Ascending aorta (tissue), 2 donors: ENCODE measurements around the gene PHKA2. TPM values are rescaled to one million over a fixed set of nuclear protein-coding genes. Genes with fewer than 3 reads are reported as not detected.
A peak's percentile ranks its signal among the peaks of the same experiment; 100 is the strongest.

ENCODE experiments used
- DNase-seq, 2 donors: peaks; one replicate each; pipeline ENCODE4 v3.0.0-alpha.2; 2019; ENCODE audit warnings: low spot score in 2 of 2
- H3K27ac ChIP-seq, 2 donors: fragments of 200-600 bp; sonication (generic); one replicate each; pipeline ENCODE4 v1.5.1; 2016 to 2017; ENCODE audit warnings: mild to moderate bottlenecking in 1 of 2
- H3K27me3 ChIP-seq: fragments of 200-600 bp; sonication (generic); one replicate; pipeline ENCODE4 v1.5.1; 2017
- H3K36me3 ChIP-seq, 2 donors: fragments of 200-600 bp; sonication (generic); one replicate each; pipeline ENCODE4 v1.5.1; 2016
- H3K4me1 ChIP-seq, 2 donors: fragments of 200-600 bp; sonication (generic); one replicate each; pipeline ENCODE4 v1.5.1; 2016 to 2017; ENCODE audit warnings: mild to moderate bottlenecking in 1 of 2
- H3K4me3 ChIP-seq, 2 donors: fragments of 200-600 bp; sonication (generic); one replicate each; pipeline ENCODE4 v1.5.1; 2016 to 2017; ENCODE audit warnings: mild to moderate bottlenecking in 1 of 2
- H3K9me3 ChIP-seq, 2 donors: fragments of 200-600 bp; sonication (generic); one replicate each; pipeline ENCODE4 v1.5.1; 2016
- intact Hi-C: fragments of 100-400 bp; cut with DNase I; formaldehyde crosslinking; loops from one replicate; pipeline ENCODE4 v1.15.1; 2023
- total RNA-seq: library from RNA; depleted of rRNA; stranded (reverse); fragments of >200 nt; gene quantifications from one replicate; pipeline ENCODE4 v1.1.0, GENCODE V29; 2016
- TF ChIP-seq, protein P1 (sequence below), 3 experiments: fragments of 200-600 bp in 2 of 3; fragments of 450-650 bp in 1 of 3; sonication (generic) in 2 of 3; IDR thresholded peaks; one replicate each; pipeline ENCODE4 v1.5.1; 2016 to 2019; ENCODE audit warnings: antibody characterized with exemption in 3 of 3, mild to moderate bottlenecking in 1 of 3, moderate library complexity in 1 of 3

Gene PHKA2
- total RNA-seq, 1 donor from 2014 or later: 16.0 TPM

DNA sequence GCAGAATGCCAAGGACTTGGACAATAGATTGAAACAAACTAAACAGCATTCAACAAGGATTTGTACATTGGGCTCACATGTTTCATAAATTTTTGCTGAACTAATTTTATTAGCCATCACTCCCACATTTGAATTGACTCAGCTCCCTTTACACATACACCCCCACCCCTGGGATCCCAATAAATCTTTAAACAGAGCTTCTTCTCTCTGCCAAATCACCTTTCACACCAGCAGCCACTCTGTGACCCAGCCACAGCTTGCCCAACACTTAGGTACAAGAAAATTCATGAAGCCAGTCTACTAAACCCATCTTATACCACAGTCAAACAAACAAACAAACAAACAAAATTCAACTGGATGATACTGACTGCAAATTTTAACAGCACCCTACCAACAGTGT, 21.6 kb downstream of the PHKA2 start:
- H3K27ac ChIP-seq: no peak overlapping the region
- no peak for DNase-seq
- TF ChIP-seq, protein P1, sequence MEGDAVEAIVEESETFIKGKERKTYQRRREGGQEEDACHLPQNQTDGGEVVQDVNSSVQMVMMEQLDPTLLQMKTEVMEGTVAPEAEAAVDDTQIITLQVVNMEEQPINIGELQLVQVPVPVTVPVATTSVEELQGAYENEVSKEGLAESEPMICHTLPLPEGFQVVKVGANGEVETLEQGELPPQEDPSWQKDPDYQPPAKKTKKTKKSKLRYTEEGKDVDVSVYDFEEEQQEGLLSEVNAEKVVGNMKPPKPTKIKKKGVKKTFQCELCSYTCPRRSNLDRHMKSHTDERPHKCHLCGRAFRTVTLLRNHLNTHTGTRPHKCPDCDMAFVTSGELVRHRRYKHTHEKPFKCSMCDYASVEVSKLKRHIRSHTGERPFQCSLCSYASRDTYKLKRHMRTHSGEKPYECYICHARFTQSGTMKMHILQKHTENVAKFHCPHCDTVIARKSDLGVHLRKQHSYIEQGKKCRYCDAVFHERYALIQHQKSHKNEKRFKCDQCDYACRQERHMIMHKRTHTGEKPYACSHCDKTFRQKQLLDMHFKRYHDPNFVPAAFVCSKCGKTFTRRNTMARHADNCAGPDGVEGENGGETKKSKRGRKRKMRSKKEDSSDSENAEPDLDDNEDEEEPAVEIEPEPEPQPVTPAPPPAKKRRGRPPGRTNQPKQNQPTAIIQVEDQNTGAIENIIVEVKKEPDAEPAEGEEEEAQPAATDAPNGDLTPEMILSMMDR (IDR thresholded peaks at IDR 0.05): no peak
- no peak overlapping the region for H3K4me3 ChIP-seq
- no peaks in the 10 kb centered on the region for H3K9me3 ChIP-seq
- intact Hi-C loops: no loop called here
- no peaks in the 10 kb centered on the region for H3K27me3 ChIP-seq
- H3K36me3 ChIP-seq: no peaks in the 10 kb centered on the region
- no peaks in the 10 kb centered on the region for H3K4me1 ChIP-seq

DNA sequence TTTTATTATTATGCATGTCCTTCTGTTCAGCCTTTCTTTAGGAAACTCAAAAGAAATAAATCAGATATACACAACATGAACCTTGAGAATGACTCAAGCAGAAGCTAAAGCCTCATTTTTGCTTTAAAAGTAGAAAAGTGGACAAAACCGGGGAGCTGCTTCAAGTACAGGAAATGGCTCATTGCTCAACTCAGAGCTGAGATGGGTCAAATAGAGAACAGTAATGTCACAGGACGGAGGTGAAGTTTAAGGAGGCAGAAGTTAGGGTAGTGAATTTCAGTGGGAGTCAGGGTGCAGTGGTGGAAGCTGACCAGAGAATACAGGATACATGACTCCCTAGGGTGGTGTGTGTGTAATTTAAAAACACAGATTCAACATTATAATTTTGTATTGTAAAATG, 22.2 kb downstream of the PHKA2 start:
- Histone ChIP-seq H3K36me3 (no peaks in the 10 kb centered on the region), H3K4me3 (no peak overlapping the region), H3K4me1 (no peaks in the 10 kb centered on the region), H3K27me3 (no peaks in the 10 kb centered on the region), H3K27ac (no peak overlapping the region), H3K9me3 (no peaks in the 10 kb centered on the region)
- no peak for DNase-seq
- intact Hi-C loops: no loop called here
- TF ChIP-seq, protein P1 (IDR thresholded peaks at IDR 0.05): no peak

DNA sequence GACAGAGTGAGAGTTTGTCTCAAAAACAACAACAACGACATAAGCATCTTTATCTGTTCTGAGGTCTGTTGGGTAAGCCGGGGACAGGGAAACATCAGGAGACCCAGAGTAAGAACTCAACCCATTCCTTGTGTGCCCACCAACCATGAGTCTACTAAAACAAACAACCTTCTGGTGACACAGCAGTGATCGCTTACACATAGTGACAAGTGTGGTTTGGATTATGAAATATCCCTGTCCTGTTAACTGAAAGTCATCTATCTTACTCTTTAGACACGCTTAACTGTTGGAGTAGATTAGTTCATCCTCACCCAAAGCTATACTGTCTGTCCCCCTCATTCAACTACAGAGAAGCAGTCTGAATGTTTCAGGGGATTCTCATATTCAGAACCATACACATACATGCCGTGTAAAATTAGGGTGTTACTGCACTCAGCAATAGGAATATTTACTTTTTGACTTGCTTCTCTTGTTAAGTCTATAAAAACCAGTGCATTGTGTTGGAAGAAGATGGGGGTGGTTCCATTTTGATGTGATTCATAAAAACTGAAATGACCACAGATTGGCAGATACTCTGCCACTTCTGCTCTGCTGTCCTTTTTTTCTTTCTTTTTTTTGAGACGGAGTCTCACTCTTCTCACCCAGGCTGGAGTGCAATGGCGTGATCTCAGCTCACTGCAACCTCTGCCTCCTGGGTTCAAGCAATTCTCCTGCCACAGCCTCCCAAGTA, 27.4 kb downstream of the PHKA2 start:
- DNase-seq: no peak
- Histone ChIP-seq H3K9me3 (no peaks in the 10 kb centered on the region), H3K4me1 (no peaks in the 10 kb centered on the region), H3K4me3 (no peak overlapping the region), H3K27me3 (no peaks in the 10 kb centered on the region), H3K27ac (no peak overlapping the region), H3K36me3 (no peaks in the 10 kb centered on the region)
- TF ChIP-seq, protein P1 (IDR thresholded peaks at IDR 0.05): no peak
- intact Hi-C loops: no loop called here

DNA sequence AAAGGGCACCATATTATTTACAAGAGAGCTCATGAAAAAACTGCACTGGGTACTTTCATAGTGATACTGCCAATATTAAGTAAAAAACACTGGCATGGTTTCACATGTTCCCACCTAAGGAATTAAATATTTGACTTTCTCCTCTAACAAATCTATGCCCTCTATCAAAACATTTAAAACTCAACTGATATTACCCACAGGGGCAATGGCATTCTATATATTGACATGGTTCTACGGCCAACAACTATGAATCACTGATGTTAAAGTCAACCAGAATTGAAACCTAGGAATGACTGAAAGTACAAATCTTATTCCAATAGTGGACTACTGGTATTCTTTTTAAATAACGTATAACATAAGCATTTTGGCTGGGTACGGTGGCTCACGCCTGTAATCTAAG, 28.2 kb downstream of the PHKA2 start:
- no peaks in the 10 kb centered on the region for H3K4me1 ChIP-seq
- TF ChIP-seq, protein P1 (IDR thresholded peaks at IDR 0.05): no peak
- no peak overlapping the region for H3K4me3 ChIP-seq
- H3K27me3 ChIP-seq: no peaks in the 10 kb centered on the region
- no peak for DNase-seq
- H3K9me3 ChIP-seq: no peaks in the 10 kb centered on the region
- no peaks in the 10 kb centered on the region for H3K36me3 ChIP-seq
- intact Hi-C loops: no loop called here
- H3K27ac ChIP-seq: no peak overlapping the region

DNA sequence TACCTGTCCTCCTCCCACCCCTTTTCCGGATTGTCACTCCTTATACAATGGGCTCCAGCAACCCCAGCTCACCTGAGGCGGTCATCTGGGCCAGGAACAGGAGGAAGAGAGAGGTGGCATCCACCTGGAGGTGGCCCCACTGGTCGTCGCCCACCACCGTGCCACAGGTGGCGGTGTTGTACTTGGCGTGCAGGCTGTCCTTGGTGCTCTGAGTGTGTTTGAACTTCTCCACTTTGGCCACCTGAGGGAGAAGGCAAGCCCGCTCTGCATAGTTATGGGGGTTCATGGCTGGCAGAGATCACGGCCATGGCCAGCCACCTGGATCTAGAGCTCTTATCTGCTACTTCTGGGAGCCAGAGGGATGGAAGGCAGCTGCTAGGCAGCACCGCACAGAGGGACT, 32.9 kb downstream of the PHKA2 start:
- Histone ChIP-seq H3K4me3 (no peak overlapping the region), H3K4me1 (no peaks in the 10 kb centered on the region), H3K27ac (no peak overlapping the region), H3K36me3 (no peaks in the 10 kb centered on the region), H3K9me3 (no peaks in the 10 kb centered on the region), H3K27me3 (no peaks in the 10 kb centered on the region)
- intact Hi-C loops: no loop called here
- DNase-seq: no peak
- TF ChIP-seq, protein P1 (IDR thresholded peaks at IDR 0.05): no peak

DNA sequence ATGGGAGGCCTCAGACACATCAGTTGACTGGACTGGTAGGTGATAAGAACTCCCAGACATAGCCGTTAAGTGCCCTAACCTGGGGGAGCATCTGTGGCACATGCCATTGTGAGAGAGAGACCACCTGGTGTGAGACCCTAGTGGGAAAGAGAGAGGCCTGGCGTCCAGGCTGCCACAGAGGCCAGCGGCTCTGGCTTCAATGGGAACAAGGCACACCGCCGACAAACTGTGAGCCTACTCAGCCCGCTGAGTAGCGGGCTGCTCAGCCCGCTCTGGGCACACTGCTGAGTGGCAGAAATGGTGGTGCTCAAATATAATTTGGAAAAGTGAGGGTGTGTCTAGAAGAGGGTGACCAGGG, 34.0 kb downstream of the PHKA2 start:
- DNase-seq: no peak
- Histone ChIP-seq H3K27me3 (no peaks in the 10 kb centered on the region), H3K36me3 (no peaks in the 10 kb centered on the region), H3K4me3 (no peak overlapping the region), H3K9me3 (no peaks in the 10 kb centered on the region), H3K4me1 (peaks cover 0 to 2% of the 10 kb centered on the region in 2 donors), H3K27ac (peak overlapping the region in 1 of 2 donors; percentile 19)
- intact Hi-C loops: no loop called here
- TF ChIP-seq, protein P1 (IDR thresholded peaks at IDR 0.05): no peak
